Ovary (tissue), 9 donors: ENCODE data around the gene PYY. TPM values are rescaled to one million over a fixed set of nuclear protein-coding genes. Genes with fewer than 3 reads are reported as not detected.
"Not testable (repeated sequence)": the region's sequence is repeated elsewhere in the genome, so short reads cannot be mapped to it uniquely, and the experiment has no call there.

Experiments used
- DNase-seq, 5 donors: peaks; one replicate each; pipeline ENCODE4 v3.0.0-alpha.2; 2019 to 2020
- H3K27ac ChIP-seq, 2 donors: fragments of 200-600 bp; one replicate each; pipeline versions ENCODE4 v1.5.1 to v1.8.0; 2019 to 2022
- H3K27me3 ChIP-seq: fragments of 200-600 bp; one replicate; pipeline ENCODE4 v1.8.0; 2022
- H3K36me3 ChIP-seq: fragments of 200-600 bp; sonication (generic); one replicate; pipeline ENCODE4 v1.5.1; 2019
- H3K4me1 ChIP-seq: one replicate; pipeline ENCODE4 v1.8.1; 2013; ENCODE audit warnings: mild to moderate bottlenecking, moderate library complexity; ENCODE audit not compliant: insufficient read depth
- H3K4me3 ChIP-seq: fragments of 200-600 bp; sonication (generic); one replicate; pipeline ENCODE4 v1.5.1; 2017
- H3K9me3 ChIP-seq, 2 donors: fragments of 200-600 bp in 1 of 2; sonication (generic) in 1 of 2; one replicate each; pipeline versions ENCODE4 v1.5.1 to v1.8.1; 2013 to 2019; ENCODE audit warnings: mild to moderate bottlenecking in 1 of 2, moderate library complexity in 1 of 2
- CTCF ChIP-seq, 3 donors: fragments of 450-650 bp in 2 of 3; fragments of 200-600 bp in 1 of 3; IDR thresholded peaks; one replicate each; pipeline versions ENCODE4 v1.5.1 to v1.8.0; 2016 to 2022; ENCODE audit warnings: antibody characterized with exemption in 3 of 3, mild to moderate bottlenecking in 1 of 3
- EP300 ChIP-seq: sonication (generic); formaldehyde crosslinking; IDR thresholded peaks from one replicate; pipeline ENCODE4 v1.6.1; 2017; ENCODE audit warnings: antibody characterized with exemption
- POLR2A ChIP-seq: fragments of 450-650 bp; IDR thresholded peaks from one replicate; pipeline ENCODE4 v1.6.1; 2017; ENCODE audit warnings: antibody characterized with exemption, mild to moderate bottlenecking, moderate library complexity
- WGBS, 3 donors: extraction: QIAGEN DNeasy Blood & Tissue Kit in 1 of 3; methylation state at CpG; one replicate each; pipeline versions ENCODE4 v1.1.5 to v1.1.7; 2013 to 2017; 5-methylcytosine and 5-hydroxymethylcytosine counted together
- intact Hi-C, 4 donors: fragments of 100-400 bp; cut with DNase I; formaldehyde crosslinking; loops; one replicate each; pipeline versions ENCODE4 v1.11.0 to v1.15.1; 2022 to 2023
- polyA plus RNA-seq, 2 donors: library from polyadenylated mRNA; stranded (reverse); fragments of 200-250 nt in 1 of 2; fragments of 350-450 nt in 1 of 2; fragmentation: Illumina TruSeq in 1 of 2; extraction: RNeasy Lipid Tissue Mini Kit (QIAGEN cat#74804) in 1 of 2; gene quantifications; one replicate each; pipeline ENCODE4 v1.2.3, GENCODE V29; 2013 to 2014
- total RNA-seq, 7 donors: library from RNA; depleted of rRNA in 2 of 7; stranded (reverse); fragments of >200 nt in 2 of 7; fragmentation: NEBNext Ultra II Directional in 3 of 7; extraction: Animal tissue kit (Norgen Biotek cat#: 25700) in 3 of 7; gene quantifications; one replicate each; pipeline versions ENCODE4 v1.1.0 to v1.2.4, GENCODE V29; 2016 to 2023
- donor health status: DM: no; HTN: no; CAD: no; lungs with moderate emphysema.
- donor health status: DM: no; HTN: no; CAD: no.
- donor health status: Bipolar disorder and iron deficiency.
- donor health status: DM: yes; HTN: yes; CAD: no.
- donor health status: DM: no; HTN: no; CAD: no.
- donor health status: DM: yes; HTN: yes; CAD: no.

The PYY gene
- total and polyA plus RNA-seq, 9 donors = 0.18 to 1.1 (median 0.69) TPM; not detected in 6

- 62 to 75% (median 72%) methylated on average over 2 of the region's 2 CpGs for WGBS, 3 donors
- Histone ChIP-seq H3K27ac (no peak overlapping the region), H3K4me1 (no peaks in the 10 kb centered on the region), H3K9me3 (no peaks in the 10 kb centered on the region), H3K36me3 (no peaks in the 10 kb centered on the region), H3K27me3 (no peaks in the 10 kb centered on the region), H3K4me3 (no peak overlapping the region)
- intact Hi-C loops = no loop called here
- TF ChIP-seq CTCF (IDR thresholded peaks at IDR 0.05) = no peak
- DNase-seq = no peak
Measured at GRCh38 chr17:43961954-43962353, 8.2 kb upstream of the PYY start.

- H3K4me3 ChIP-seq, H3K27ac ChIP-seq, H3K36me3 ChIP-seq, H3K4me1 ChIP-seq, intact Hi-C loops, DNase-seq, H3K9me3 ChIP-seq, H3K27me3 ChIP-seq: not testable (repeated sequence)
- 92 to 96% (median 93%) methylated on average over 6 of the region's 6 CpGs for WGBS, 3 donors
Measured at GRCh38 chr17:43961292-43961691, 7.6 kb upstream of the PYY start.

DNA sequence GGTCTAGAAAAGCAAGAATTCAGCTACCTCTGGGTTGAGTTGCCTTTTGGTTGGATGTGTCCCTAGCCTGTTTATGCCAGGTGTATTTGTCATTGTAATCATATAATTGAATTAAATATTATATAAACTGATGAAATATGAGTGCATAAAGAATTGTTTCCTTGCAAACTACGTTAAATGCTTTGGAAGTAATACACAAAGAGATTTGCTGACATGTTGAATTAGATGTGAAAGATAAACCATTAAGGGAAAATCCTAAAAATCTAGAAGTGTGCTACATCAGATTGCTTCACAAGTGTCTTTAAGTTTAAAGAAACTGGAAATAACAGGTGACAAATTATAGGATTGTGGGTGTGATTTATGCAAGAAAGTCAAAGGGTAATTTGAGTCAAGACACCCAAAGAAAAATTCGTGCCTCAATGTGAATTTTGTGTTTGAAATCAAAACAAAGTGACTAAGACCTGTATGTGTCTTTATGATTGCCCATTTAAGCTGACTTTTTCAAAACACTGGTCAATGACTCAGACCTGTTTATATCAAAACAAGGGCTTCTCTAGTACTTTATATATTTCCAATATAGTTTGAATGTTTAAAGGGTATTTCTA is 5.1 kb upstream of the PYY start:
- Histone ChIP-seq H3K27me3 (no peaks in the 10 kb centered on the region), H3K27ac (no peak overlapping the region), H3K4me3 (no peak overlapping the region), H3K4me1 (no peaks in the 10 kb centered on the region), H3K36me3 (no peaks in the 10 kb centered on the region), H3K9me3 (no peaks in the 10 kb centered on the region)
- intact Hi-C loops = no loop called here
- TF ChIP-seq POLR2A = no peak
- TF ChIP-seq CTCF (IDR thresholded peaks at IDR 0.05) = no peak
- no peak for TF ChIP-seq EP300
- WGBS, 3 donors = 41 to 50% (median 45%) methylated on average over 2 of the region's 2 CpGs
- no peak for DNase-seq

DNA sequence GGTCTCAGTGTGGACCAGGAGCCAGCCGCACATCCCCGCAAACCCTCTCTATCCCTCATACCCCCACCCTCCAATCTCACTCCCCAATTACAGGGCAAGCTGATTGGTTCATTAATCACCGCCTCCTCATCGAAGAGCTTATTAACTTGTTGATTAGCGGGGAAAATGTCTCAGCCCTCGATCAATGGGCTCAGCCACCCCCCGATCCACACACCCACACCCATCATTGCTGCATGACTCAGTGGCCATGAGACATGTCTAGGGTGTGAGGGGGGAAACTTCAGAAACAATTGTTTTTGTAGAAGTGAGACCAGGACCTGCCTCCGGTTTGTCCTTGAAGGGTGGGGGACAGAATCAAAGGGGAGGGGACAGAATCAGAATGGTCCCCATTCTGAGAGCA is 2.5 kb upstream of the PYY start:
- H3K36me3 ChIP-seq = no peaks in the 10 kb centered on the region
- no peak overlapping the region for H3K4me3 ChIP-seq
- DNase-seq = no peak
- H3K27me3 ChIP-seq = no peaks in the 10 kb centered on the region
- intact Hi-C loops = no loop called here
- H3K27ac ChIP-seq = no peak overlapping the region
- H3K9me3 ChIP-seq = no peaks in the 10 kb centered on the region
- no peaks in the 10 kb centered on the region for H3K4me1 ChIP-seq
- TF ChIP-seq EP300 (no peak), POLR2A (no peak), CTCF (IDR thresholded peaks at IDR 0.05) (no peak)
- WGBS, 3 donors = 75 to 76% (median 75%) methylated on average over 7 to 8 of the region's 8 CpGs

DNA sequence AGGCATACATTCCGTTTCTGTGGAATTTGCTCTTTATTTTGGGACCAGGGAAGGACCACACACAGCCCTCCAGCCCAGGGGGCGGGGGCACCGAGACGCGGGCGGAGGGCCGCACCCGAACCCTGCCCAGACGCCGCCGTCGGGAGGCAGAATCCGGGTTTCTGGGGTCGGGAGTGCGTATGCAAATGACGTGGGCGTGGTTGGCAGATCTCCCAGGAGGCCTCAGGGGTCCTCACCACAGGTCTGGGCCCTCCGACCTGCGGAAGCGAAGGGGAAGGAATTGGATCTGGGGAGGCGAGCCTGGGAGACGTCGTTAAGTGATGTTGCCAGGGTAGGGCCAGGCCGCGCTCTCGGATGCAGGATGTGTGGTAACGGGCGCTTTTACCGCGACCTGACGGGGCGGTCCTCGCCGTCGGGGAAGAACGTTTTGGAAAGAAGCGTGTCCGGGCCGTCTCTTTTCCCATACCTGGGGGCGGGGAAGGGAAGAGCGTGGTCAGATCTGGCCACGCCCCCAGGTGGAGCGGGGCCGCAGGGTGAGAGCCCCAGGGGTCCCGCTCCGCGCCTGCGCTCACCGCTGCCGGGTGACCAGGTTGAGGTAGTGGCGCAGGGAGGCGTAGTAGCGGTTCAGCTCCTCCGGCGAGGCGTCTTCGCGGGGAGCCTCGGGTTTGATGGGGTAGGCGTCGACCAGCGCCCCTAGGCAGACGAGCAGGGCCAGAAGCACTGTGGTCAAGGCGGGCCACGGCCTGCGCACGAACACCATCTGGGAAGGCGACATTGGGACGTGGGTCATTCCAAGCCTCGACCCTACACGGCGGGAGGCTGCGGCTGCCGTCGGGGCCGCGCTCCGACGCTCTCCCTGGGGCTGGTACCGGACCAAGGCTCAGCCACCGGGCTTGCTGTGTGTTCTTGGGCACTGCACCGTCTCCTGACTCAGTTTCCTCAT is 745 bp downstream of the PYY start:
- 5 to 6% (median 6%) methylated on average over 71 to 82 of the region's 82 CpGs for WGBS, 3 donors
- TF ChIP-seq CTCF (IDR thresholded peaks at IDR 0.05) (no peak), POLR2A (no peak), EP300 (no peak)
- H3K4me3 ChIP-seq = no peak overlapping the region

More for the DNA sequence above, 745 bp downstream of the PYY start:
- no peak overlapping the region for H3K27ac ChIP-seq
- intact Hi-C loops = no loop called here
- no peaks in the 10 kb centered on the region for H3K36me3 ChIP-seq
- H3K27me3 ChIP-seq = no peaks in the 10 kb centered on the region
- no peak for DNase-seq
- H3K4me1 ChIP-seq = no peaks in the 10 kb centered on the region
- no peaks in the 10 kb centered on the region for H3K9me3 ChIP-seq
